ENCODE results near the gene BCAN. TPM values are rescaled to one million over a fixed set of nuclear protein-coding genes. Genes with fewer than 3 reads are reported as not detected.

The BCAN gene
- not detected for total RNA-seq

GRCh38 chr1:156641761-156642264 is at the start of gene BCAN:
TSS of gene BCAN (plus strand) at chr1:156642117. CDS start at chr1:156646055, 3,938 bp downstream.
- no peak within 1 kb of the TSS for H3K27ac Mint-ChIP-seq
- H3K4me3 Mint-ChIP-seq, result peak within 1 kb of the TSS; percentile 29
- no peak for DNase-seq
- no peaks in the 10 kb centered on the region for H3K36me3 Mint-ChIP-seq (ENCODE audit: low read depth)
- peak; percentile 30 for ATAC-seq
- ChIA-PET POLR2A (interaction anchor here (0.6 to 1.4 kb wide), 2 partner anchors 14 to 34 kb away, joined by 3 to 6 read pairs; no protein-coding TSS in a partner anchor), CTCF (interaction anchor here (1.3 to 5.6 kb wide), 5 partner anchors 14 to 256 kb away, joined by 4 to 52 read pairs (median 15); no protein-coding TSS in a partner anchor)
- no peaks in the 10 kb centered on the region for H3K9me3 Mint-ChIP-seq (ENCODE audit: insufficient read depth)
- peaks cover 37% of the 10 kb centered on the region for H3K4me1 Mint-ChIP-seq (ENCODE audit: low read depth)
- H3K27me3 Mint-ChIP-seq (ENCODE audit: low read depth), result peaks cover 77% of the 10 kb centered on the region

GRCh38 chr1:156592158-156592909 is 49.6 kb upstream of the BCAN start:
- DNase-seq, result no peak
- H3K9me3 Mint-ChIP-seq (ENCODE audit: insufficient read depth), result no peaks in the 10 kb centered on the region
- ChIA-PET CTCF (interaction anchor here (0.8 to 3.8 kb wide), 14 partner anchors 8 to 206 kb away, joined by 3 to 24 read pairs (median 5); partner anchors contain the start of gene GPATCH4), POLR2A (interaction anchor here (0.6 to 2.0 kb wide), 8 partner anchors 8 to 99 kb away, joined by 3 to 19 read pairs (median 5); partner anchors contain the start of genes GPATCH4, IQGAP3 and MEF2D)
- H3K4me3 Mint-ChIP-seq, result peak overlapping the region; percentile 82
- ATAC-seq, result no peak
- peak overlapping the region; percentile 79 for H3K27ac Mint-ChIP-seq
- peaks cover 24% of the 10 kb centered on the region for H3K4me1 Mint-ChIP-seq (ENCODE audit: low read depth)
- H3K27me3 Mint-ChIP-seq (ENCODE audit: low read depth), result no peaks in the 10 kb centered on the region
- peaks cover 27% of the 10 kb centered on the region for H3K36me3 Mint-ChIP-seq (ENCODE audit: low read depth)

GRCh38 chr1:156592910-156593660 is 48.8 kb upstream of the BCAN start:
- Mint-ChIP-seq H3K4me1 (ENCODE audit: low read depth) (peaks cover 24% of the 10 kb centered on the region), H3K36me3 (ENCODE audit: low read depth) (peaks cover 29% of the 10 kb centered on the region), H3K4me3 (peak overlapping the region; percentile 82), H3K27me3 (ENCODE audit: low read depth) (no peaks in the 10 kb centered on the region), H3K27ac (peak overlapping the region; percentile 79), H3K9me3 (ENCODE audit: insufficient read depth) (no peaks in the 10 kb centered on the region)
- CTCF ChIA-PET, result interaction anchor here (0.7 to 3.8 kb wide), 11 partner anchors 11 to 208 kb away, joined by 3 to 21 read pairs (median 3); partner anchors contain the start of gene MEF2D
- ATAC-seq (no peak), DNase-seq (no peak)
- POLR2A ChIA-PET, result interaction anchor here (0.6 to 1.0 kb wide), 4 partner anchors 11 to 281 kb away, joined by 3 to 4 read pairs (median 3); partner anchors contain the start of gene MEF2D

- Mint-ChIP-seq H3K9me3 (ENCODE audit: insufficient read depth) (no peaks in the 10 kb centered on the region), H3K4me3 (no peak overlapping the region), H3K27me3 (ENCODE audit: low read depth) (no peaks in the 10 kb centered on the region), H3K36me3 (ENCODE audit: low read depth) (peaks cover 35% of the 10 kb centered on the region), H3K27ac (no peak overlapping the region), H3K4me1 (ENCODE audit: low read depth) (peaks cover 27% of the 10 kb centered on the region)
- ChIA-PET POLR2A (interaction anchor here (0.9 kb wide), 1 partner anchor 11 kb away, joined by 3 read pairs; no protein-coding TSS in a partner anchor), CTCF (interaction anchor here (0.7 to 3.8 kb wide), 11 partner anchors 11 to 208 kb away, joined by 3 to 21 read pairs (median 3); partner anchors contain the start of gene MEF2D)
- ATAC-seq, result no peak
- no peak for DNase-seq
Observed at GRCh38 chr1:156593661-156593989, 48.3 kb upstream of the BCAN start.

GRCh38 chr1:156594190-156594589 is 47.7 kb upstream of the BCAN start:
- H3K36me3 Mint-ChIP-seq (ENCODE audit: low read depth), result peaks cover 39% of the 10 kb centered on the region
- no peaks in the 10 kb centered on the region for H3K9me3 Mint-ChIP-seq (ENCODE audit: insufficient read depth)
- no peak overlapping the region for H3K27ac Mint-ChIP-seq
- no peak overlapping the region for H3K4me3 Mint-ChIP-seq
- POLR2A ChIA-PET, result no interaction called here
- ATAC-seq (no peak), DNase-seq (no peak)
- H3K4me1 Mint-ChIP-seq (ENCODE audit: low read depth), result peaks cover 32% of the 10 kb centered on the region
- CTCF ChIA-PET, result interaction anchor here (0.9 to 3.8 kb wide), 9 partner anchors 10 to 209 kb away, joined by 3 to 21 read pairs (median 4); partner anchors contain the start of gene MEF2D
- H3K27me3 Mint-ChIP-seq (ENCODE audit: low read depth), result no peaks in the 10 kb centered on the region

- ChIA-PET CTCF (interaction anchor here (1.4 to 1.6 kb wide), 2 partner anchors 14 to 149 kb away, joined by 6 read pairs; no protein-coding TSS in a partner anchor), POLR2A (no interaction called here)
- Mint-ChIP-seq H3K27me3 (ENCODE audit: low read depth) (no peaks in the 10 kb centered on the region), H3K27ac (peak overlapping the region; percentile 37), H3K36me3 (ENCODE audit: low read depth) (peaks cover 42% of the 10 kb centered on the region), H3K9me3 (ENCODE audit: insufficient read depth) (no peaks in the 10 kb centered on the region), H3K4me3 (no peak overlapping the region), H3K4me1 (ENCODE audit: low read depth) (peaks cover 37% of the 10 kb centered on the region)
- no peak for DNase-seq
- ATAC-seq, result no peak
Observed at GRCh38 chr1:156595016-156595415, 46.9 kb upstream of the BCAN start.

- H3K36me3 Mint-ChIP-seq (ENCODE audit: low read depth), result peaks cover 45% of the 10 kb centered on the region
Observed at GRCh38 chr1:156596426-156596825, 45.5 kb upstream of the BCAN start.

GRCh38 chr1:156598125-156598524 is 43.8 kb upstream of the BCAN start:
- no peak for DNase-seq
- CTCF ChIA-PET, result interaction anchor here (1.2 to 2.7 kb wide), 4 partner anchors 10 to 16 kb away, joined by 3 to 11 read pairs (median 5); no protein-coding TSS in a partner anchor
- Mint-ChIP-seq H3K4me3 (no peak overlapping the region), H3K9me3 (ENCODE audit: insufficient read depth) (no peaks in the 10 kb centered on the region), H3K27me3 (ENCODE audit: low read depth) (no peaks in the 10 kb centered on the region), H3K27ac (no peak overlapping the region), H3K36me3 (ENCODE audit: low read depth) (peaks cover 43% of the 10 kb centered on the region), H3K4me1 (ENCODE audit: low read depth) (peaks cover 39% of the 10 kb centered on the region)
- POLR2A ChIA-PET, result interaction anchor here (0.7 to 0.8 kb wide), 2 partner anchors 10 to 141 kb away, joined by 3 to 4 read pairs; no protein-coding TSS in a partner anchor
- no peak for ATAC-seq

More at GRCh38 chr1:156596426-156596825, 45.5 kb upstream of the BCAN start:
- Mint-ChIP-seq H3K4me1 (ENCODE audit: low read depth) (peaks cover 35% of the 10 kb centered on the region), H3K9me3 (ENCODE audit: insufficient read depth) (no peaks in the 10 kb centered on the region), H3K4me3 (no peak overlapping the region), H3K27ac (no peak overlapping the region), H3K27me3 (ENCODE audit: low read depth) (no peaks in the 10 kb centered on the region)
- ATAC-seq (no peak), DNase-seq (no peak)
- ChIA-PET CTCF (interaction anchor here (1.1 to 1.7 kb wide), 3 partner anchors 14 to 211 kb away, joined by 3 to 4 read pairs (median 4); no protein-coding TSS in a partner anchor), POLR2A (interaction anchor here (0.9 to 1.1 kb wide), 2 partner anchors 10 to 95 kb away, joined by 3 read pairs; no protein-coding TSS in a partner anchor)

GRCh38 chr1:156598731-156599432 is 43.0 kb upstream of the BCAN start:
- POLR2A ChIA-PET, result interaction anchor here (0.6 to 3.2 kb wide), 5 partner anchors 7 to 293 kb away, joined by 3 to 17 read pairs (median 5); partner anchors contain the start of genes MEF2D and NAXE
- no peak overlapping the region for H3K4me3 Mint-ChIP-seq
- CTCF ChIA-PET, result interaction anchor here (0.7 to 3.0 kb wide), 9 partner anchors 8 to 153 kb away, joined by 3 to 11 read pairs (median 6); no protein-coding TSS in a partner anchor
- peaks cover 43% of the 10 kb centered on the region for H3K36me3 Mint-ChIP-seq (ENCODE audit: low read depth)
- H3K27me3 Mint-ChIP-seq (ENCODE audit: low read depth), result no peaks in the 10 kb centered on the region
- H3K9me3 Mint-ChIP-seq (ENCODE audit: insufficient read depth), result no peaks in the 10 kb centered on the region
- H3K27ac Mint-ChIP-seq, result no peak overlapping the region
- no peak for DNase-seq
- peaks cover 37% of the 10 kb centered on the region for H3K4me1 Mint-ChIP-seq (ENCODE audit: low read depth)
- no peak for ATAC-seq

GRCh38 chr1:156599811-156600210 is 42.1 kb upstream of the BCAN start:
- Mint-ChIP-seq H3K4me3 (peak overlapping the region; percentile 98), H3K36me3 (ENCODE audit: low read depth) (peaks cover 40% of the 10 kb centered on the region), H3K27me3 (ENCODE audit: low read depth) (no peaks in the 10 kb centered on the region), H3K27ac (no peak overlapping the region), H3K4me1 (ENCODE audit: low read depth) (peaks cover 37% of the 10 kb centered on the region), H3K9me3 (ENCODE audit: insufficient read depth) (no peaks in the 10 kb centered on the region)
- ATAC-seq, result peak; percentile 54
- CTCF ChIA-PET, result interaction anchor here (0.7 to 4.0 kb wide), 12 partner anchors 9 to 214 kb away, joined by 3 to 19 read pairs (median 6); partner anchors contain the start of genes MEF2D and NAXE
- DNase-seq, result no peak
- POLR2A ChIA-PET, result interaction anchor here (0.6 to 3.2 kb wide), 7 partner anchors 8 to 294 kb away, joined by 3 to 17 read pairs (median 5); partner anchors contain the start of genes MEF2D and NAXE
